ENCODE data around the gene RNF207. TPM values are rescaled to one million over a fixed set of nuclear protein-coding genes. Genes with fewer than 3 reads are reported as not detected.

Gene RNF207
- total RNA-seq: 22.5 and 31.0 TPM in 2 replicates

GRCh38 chr1:6205849-6206519 lies at the start of gene RNF207:
TSS of gene RNF207 (plus strand) at chr1:6206119. CDS start at chr1:6206536, 417 bp downstream.
- no peak for DNase-seq (ENCODE audit: extremely low read depth, low read depth, low spot score)

- no peak for DNase-seq (ENCODE audit: extremely low read depth, low read depth, low spot score)
Measured at GRCh38 chr1:6157132-6157527, 48.8 kb upstream of the RNF207 start.

GRCh38 chr1:6157528-6158174 lies 48.3 kb upstream of the RNF207 start:
- DNase-seq (ENCODE audit: extremely low read depth, low read depth, low spot score): no peak

GRCh38 chr1:6158181-6158580 lies 47.7 kb upstream of the RNF207 start:
- DNase-seq (ENCODE audit: extremely low read depth, low read depth, low spot score): no peak

- no peak for DNase-seq (ENCODE audit: extremely low read depth, low read depth, low spot score)
Measured at GRCh38 chr1:6162341-6162740, 43.6 kb upstream of the RNF207 start.

GRCh38 chr1:6162773-6163172 lies 43.1 kb upstream of the RNF207 start:
- no peak for DNase-seq (ENCODE audit: extremely low read depth, low read depth, low spot score)

- DNase-seq (ENCODE audit: extremely low read depth, low read depth, low spot score): no peak
Measured at GRCh38 chr1:6163191-6163972, 42.5 kb upstream of the RNF207 start.

GRCh38 chr1:6163973-6164617 lies 41.8 kb upstream of the RNF207 start:
- no peak for DNase-seq (ENCODE audit: extremely low read depth, low read depth, low spot score)

GRCh38 chr1:6165027-6165426 lies 40.9 kb upstream of the RNF207 start:
- DNase-seq (ENCODE audit: extremely low read depth, low read depth, low spot score): no peak

GRCh38 chr1:6165441-6165985 lies 40.4 kb upstream of the RNF207 start:
- no peak for DNase-seq (ENCODE audit: extremely low read depth, low read depth, low spot score)

GRCh38 chr1:6166221-6166620 lies 39.7 kb upstream of the RNF207 start:
- DNase-seq (ENCODE audit: extremely low read depth, low read depth, low spot score): no peak

- no peak for DNase-seq (ENCODE audit: extremely low read depth, low read depth, low spot score)
Measured at GRCh38 chr1:6166655-6167390, 39.1 kb upstream of the RNF207 start.

- no peak for DNase-seq (ENCODE audit: extremely low read depth, low read depth, low spot score)
Measured at GRCh38 chr1:6167391-6168303, 38.3 kb upstream of the RNF207 start.

- no peak for DNase-seq (ENCODE audit: extremely low read depth, low read depth, low spot score)
Measured at GRCh38 chr1:6168947-6169586, 36.9 kb upstream of the RNF207 start.

GRCh38 chr1:6170116-6170741 lies 35.7 kb upstream of the RNF207 start:
- no peak for DNase-seq (ENCODE audit: extremely low read depth, low read depth, low spot score)

GRCh38 chr1:6170742-6171201 lies 35.1 kb upstream of the RNF207 start:
- DNase-seq (ENCODE audit: extremely low read depth, low read depth, low spot score): no peak

- no peak for DNase-seq (ENCODE audit: extremely low read depth, low read depth, low spot score)
Measured at GRCh38 chr1:6171548-6172124, 34.3 kb upstream of the RNF207 start.

- no peak for DNase-seq (ENCODE audit: extremely low read depth, low read depth, low spot score)
Measured at GRCh38 chr1:6172549-6172948, 33.4 kb upstream of the RNF207 start.

Data from glomerular endothelial cell (primary cell).